GM12865 (cell line): ENCODE data around the gene ITPRID1.

ENCODE experiments used
- DNase-seq: peaks from one replicate; pipeline ENCODE4 v3.0.0; 2010; ENCODE audit warnings: low read depth
- H3K4me3 ChIP-seq: 2 replicates; pipeline ENCODE4 v1.5.1; 2011; ENCODE audit warnings: mild to moderate bottlenecking, low read depth, low read length, control low read depth
- CTCF ChIP-seq: IDR thresholded peaks from 2 replicates; pipeline ENCODE4 v1.5.1; 2011; ENCODE audit warnings: low read length, control low read depth, low read depth, inconsistent platforms; ENCODE audit not compliant: insufficient read depth; ENCODE audit errors: missing control alignments

ITPRID1 gene

GRCh38 chr7:31490796-31491314 is 23.0 kb upstream of the ITPRID1 start:
- H3K4me3 ChIP-seq: no peak overlapping the region
- TF ChIP-seq CTCF: no peak
- no peak for DNase-seq

GRCh38 chr7:31492086-31492485 is 21.8 kb upstream of the ITPRID1 start:
- no peak overlapping the region for H3K4me3 ChIP-seq
- DNase-seq: no peak
- no peak for TF ChIP-seq CTCF

GRCh38 chr7:31493714-31494181 is 20.1 kb upstream of the ITPRID1 start:
- no peak for DNase-seq
- no peak for TF ChIP-seq CTCF
- no peak overlapping the region for H3K4me3 ChIP-seq

- no peak overlapping the region for H3K4me3 ChIP-seq
- DNase-seq: no peak
- TF ChIP-seq CTCF: no peak
These were observed 19.5 kb upstream of the ITPRID1 start for GRCh38 chr7:31494421-31494820.

- DNase-seq: no peak
- TF ChIP-seq CTCF: no peak
- H3K4me3 ChIP-seq: no peak overlapping the region
These were observed 18.2 kb upstream of the ITPRID1 start for GRCh38 chr7:31495653-31496052.

GRCh38 chr7:31497516-31497915 is 16.4 kb upstream of the ITPRID1 start:
- TF ChIP-seq CTCF: no peak
- DNase-seq: no peak
- H3K4me3 ChIP-seq: no peak overlapping the region

GRCh38 chr7:31500656-31501055 is 13.2 kb upstream of the ITPRID1 start:
- TF ChIP-seq CTCF: no peak
- no peak for DNase-seq
- H3K4me3 ChIP-seq: no peak overlapping the region
